H1 (cell line): ENCODE results near the gene LRRC10.

Experiments used
- ASH2L ChIP-seq: fragments of 200-600, 300-600 bp; sonication (generic); IDR thresholded peaks from one replicate; pipeline ENCODE4 v1.7.1; 2017; ENCODE audit warnings: low read length
- ATF2 ChIP-seq: IDR thresholded peaks from 2 replicates; pipeline ENCODE4 v1.6.1; 2012; ENCODE audit warnings: low read length, inconsistent platforms
- BCL11A ChIP-seq, 2 experiments: IDR thresholded peaks; one replicate each; pipeline ENCODE4 v1.6.1; 2011; ENCODE audit warnings: low read depth in 2 of 2, low read length in 2 of 2, mild to moderate bottlenecking in 2 of 2
- CREB1 ChIP-seq: IDR thresholded peaks from 2 replicates; pipeline ENCODE4 v1.6.1; 2012; ENCODE audit warnings: inconsistent platforms
- CTCF ChIP-seq, 3 experiments: IDR thresholded peaks; 1 replicate in 2 of 3; 2 replicates in 1 of 3; pipeline versions ENCODE4 v1.5.1 to v1.6.1; 2011; ENCODE audit warnings: low read length in 3 of 3, mild to moderate bottlenecking in 3 of 3, inconsistent platforms in 2 of 3, low read depth in 1 of 3, moderate library complexity in 1 of 3; ENCODE audit not compliant: insufficient read depth in 1 of 3; ENCODE audit errors: control extremely low read depth in 1 of 3
- EZH2 ChIP-seq: fragments of 200-600 bp; sonication (generic); IDR thresholded peaks from 2 replicates; pipeline ENCODE4 v1.7.1; 2012; ENCODE audit warnings: low read depth, mild to moderate bottlenecking, moderate library complexity, low read length, inconsistent platforms; ENCODE audit not compliant: severe bottlenecking
- GTF2F1 ChIP-seq: IDR thresholded peaks from 2 replicates; pipeline ENCODE4 v1.6.1; 2012; ENCODE audit warnings: low read depth, low read length, improper control_type of control experiment, borderline replicate concordance
- JUND ChIP-seq: IDR thresholded peaks from 2 replicates; pipeline ENCODE4 v1.6.1; 2011; ENCODE audit warnings: mild to moderate bottlenecking, improper control_type of control experiment, low read length
- PHF8 ChIP-seq: fragments of 200-600 bp; sonication (generic); conservative IDR thresholded peaks from 2 replicates; pipeline ENCODE4 v1.7.1; 2012; ENCODE audit warnings: low read depth, mild to moderate bottlenecking, inconsistent platforms, low read length, moderate library complexity
- POLR2AphosphoS5 ChIP-seq: IDR thresholded peaks from 2 replicates; pipeline ENCODE4 v1.6.1; 2011; ENCODE audit warnings: low read depth, low read length
- RAD21 ChIP-seq, 2 experiments: IDR thresholded peaks in 1 of 2; conservative IDR thresholded peaks in 1 of 2; 2 replicates each; pipeline ENCODE4 v1.6.1; 2011; ENCODE audit warnings: low read depth in 2 of 2, low read length in 2 of 2, improper control_type of control experiment in 1 of 2, inconsistent platforms in 1 of 2, mild to moderate bottlenecking in 1 of 2, moderate library complexity in 1 of 2
- SP1 ChIP-seq: IDR thresholded peaks from 2 replicates; pipeline ENCODE4 v1.6.1; 2011; ENCODE audit warnings: low read depth, low read length
- TEAD4 ChIP-seq: IDR thresholded peaks from 2 replicates; pipeline ENCODE4 v1.6.1; 2012; ENCODE audit warnings: low read depth, low read length, inconsistent platforms, mixed read lengths
- YY1 ChIP-seq: IDR thresholded peaks from 2 replicates; pipeline ENCODE4 v1.6.1; 2011; ENCODE audit warnings: low read depth, mild to moderate bottlenecking, low read length

DNA sequence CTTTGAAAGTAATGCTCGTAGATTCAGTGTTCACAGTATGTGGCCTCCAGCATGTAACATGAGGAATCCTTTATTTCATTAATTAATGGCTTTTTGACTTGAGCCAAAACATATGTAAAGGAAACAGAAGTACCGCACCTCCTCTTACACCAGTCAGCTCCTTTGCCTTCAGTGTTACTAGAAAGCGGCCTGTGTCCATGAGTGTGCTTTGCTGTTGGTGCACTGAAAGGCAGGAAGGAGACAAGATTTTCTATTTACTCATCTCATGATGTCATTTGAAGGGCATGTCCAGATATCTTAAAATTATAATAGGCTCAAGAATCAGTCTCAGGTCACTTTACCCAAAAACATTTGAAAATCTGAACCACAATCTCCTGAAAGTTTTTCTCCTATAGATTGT is 35.4 kb downstream of the LRRC10 start:
- TF ChIP-seq RAD21 (IDR thresholded peaks at IDR 0.05 in 1 of 2, conservative IDR thresholded peaks at IDR 0.05 in 1 of 2; ENCODE audit: low read depth in 2 of 2, low read length in 2 of 2) (no peak), CTCF (IDR thresholded peaks at IDR 0.05; ENCODE audit: control extremely low read depth in 1 of 3, insufficient read depth in 1 of 3, low read depth in 1 of 3, low read length in 3 of 3) (no peak), SP1 (no peak), JUND (no peak), YY1 (no peak), EZH2 (no peak), ATF2 (no peak), ASH2L (no peak), GTF2F1 (no peak), CREB1 (no peak), POLR2AphosphoS5 (no peak), BCL11A (IDR thresholded peaks at IDR 0.05; ENCODE audit: low read depth in 2 of 2, low read length in 2 of 2) (no peak), TEAD4 (no peak), PHF8 (no peak)
